Non-pigmented ciliary epithelial cell (primary cell): Measurements from ENCODE around the gene NCF4.

ENCODE experiments used
- DNase-seq: peaks from one replicate; pipeline ENCODE4 v3.0.0-alpha.2; 2010; ENCODE audit warnings: low read depth

The NCF4 gene

DNA sequence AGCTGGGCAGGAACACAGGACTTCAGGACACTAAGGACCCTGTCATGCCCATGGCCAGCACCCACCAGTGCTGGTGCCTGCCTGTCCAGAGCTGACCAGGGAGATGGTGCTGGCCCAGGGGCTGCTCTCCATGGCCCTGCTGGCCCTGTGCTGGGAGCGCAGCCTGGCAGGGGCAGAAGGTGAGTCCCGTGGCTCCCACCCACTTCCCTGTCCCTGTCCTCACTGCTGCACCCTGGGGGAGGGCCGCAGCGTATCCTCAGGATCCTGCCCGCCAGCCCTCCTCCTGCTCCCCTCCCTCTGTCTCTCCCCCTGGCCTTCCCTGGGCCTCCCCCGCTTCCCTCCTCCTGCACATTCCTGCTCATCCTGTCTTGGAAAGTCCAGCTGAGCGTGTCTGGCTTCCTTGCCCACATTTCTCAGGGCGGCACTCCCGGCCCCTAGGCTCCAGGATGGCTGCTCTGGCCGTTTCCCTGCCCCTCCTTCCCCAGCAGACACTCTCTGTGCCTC is 61.4 kb downstream of the NCF4 start:
- DNase-seq: no peak

DNA sequence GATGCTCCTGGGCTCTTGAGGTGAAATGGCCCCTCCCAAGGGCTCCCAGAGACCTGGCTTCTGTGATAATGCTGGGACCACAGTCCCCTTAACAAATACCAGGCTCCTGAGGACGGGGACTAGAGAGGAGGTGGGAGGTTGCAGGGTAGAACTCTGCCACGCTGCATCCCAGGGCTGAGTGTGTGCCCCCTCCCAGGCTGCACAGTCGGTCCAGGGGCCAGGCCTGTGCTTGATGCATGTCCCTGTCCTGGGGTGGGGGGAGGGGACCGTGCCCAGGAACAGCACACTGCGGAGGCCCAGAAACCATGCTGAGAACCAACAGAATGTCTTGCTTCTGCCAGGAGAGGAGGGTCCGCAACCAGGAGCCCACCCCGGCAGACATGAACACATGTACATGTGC is 61.9 kb downstream of the NCF4 start:
- DNase-seq: no peak

DNA sequence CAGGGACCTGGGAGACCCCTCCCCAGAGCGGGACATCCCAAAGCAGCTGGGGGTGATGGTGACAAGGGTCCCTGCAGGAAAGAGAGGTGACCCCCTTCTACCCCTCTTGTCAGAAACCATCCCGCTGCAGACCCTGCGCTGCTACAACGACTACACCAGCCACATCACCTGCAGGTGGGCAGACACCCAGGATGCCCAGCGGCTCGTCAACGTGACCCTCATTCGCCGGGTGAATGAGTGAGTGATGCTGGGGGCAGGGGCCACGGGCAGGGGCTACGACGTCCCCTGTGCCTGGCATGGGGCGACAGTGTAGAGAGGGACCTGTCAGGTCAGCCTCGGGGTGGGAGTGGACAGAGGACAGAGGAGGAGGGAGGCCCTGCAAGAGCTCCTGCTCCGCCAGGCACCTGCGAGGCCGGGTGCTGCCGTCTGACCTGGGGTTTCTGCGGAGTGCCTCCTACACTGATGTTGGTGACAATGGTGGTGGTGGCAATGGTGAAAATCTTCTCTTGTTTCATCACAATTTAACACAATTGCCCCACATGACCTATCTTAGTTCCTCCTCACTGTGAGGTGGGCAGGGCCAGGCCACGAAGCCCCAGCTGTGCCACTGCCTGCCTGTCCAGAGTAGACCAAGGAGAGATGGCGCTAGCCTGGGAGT is 62.5 kb downstream of the NCF4 start:
- no peak for DNase-seq

DNA sequence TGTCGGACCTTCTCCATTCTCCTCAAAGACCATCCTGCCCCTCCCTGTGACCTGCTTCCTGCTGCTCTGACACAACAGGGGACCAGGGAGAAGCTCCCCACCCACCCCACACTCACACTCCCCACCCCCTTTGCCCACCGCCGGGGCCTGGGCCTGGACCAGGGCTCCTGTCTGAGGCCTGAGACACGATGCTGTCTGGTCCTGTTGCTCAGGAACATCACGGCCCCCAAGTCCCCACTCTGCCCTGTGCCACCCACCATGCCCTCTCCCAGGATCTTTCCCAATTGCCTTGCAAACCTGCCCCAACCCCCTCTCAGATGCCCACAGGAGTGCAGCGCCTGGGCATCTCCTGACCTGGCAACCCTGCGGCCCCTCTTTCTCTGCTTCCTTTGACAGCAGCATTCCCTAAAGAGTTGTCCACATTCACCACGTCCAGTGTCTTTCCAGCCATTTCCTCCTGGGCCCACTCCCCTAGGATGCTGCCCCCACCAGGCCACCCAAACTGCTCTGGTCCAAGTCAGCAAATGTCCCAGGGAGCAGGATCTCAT is 63.4 kb downstream of the NCF4 start:
- no peak for DNase-seq

DNA sequence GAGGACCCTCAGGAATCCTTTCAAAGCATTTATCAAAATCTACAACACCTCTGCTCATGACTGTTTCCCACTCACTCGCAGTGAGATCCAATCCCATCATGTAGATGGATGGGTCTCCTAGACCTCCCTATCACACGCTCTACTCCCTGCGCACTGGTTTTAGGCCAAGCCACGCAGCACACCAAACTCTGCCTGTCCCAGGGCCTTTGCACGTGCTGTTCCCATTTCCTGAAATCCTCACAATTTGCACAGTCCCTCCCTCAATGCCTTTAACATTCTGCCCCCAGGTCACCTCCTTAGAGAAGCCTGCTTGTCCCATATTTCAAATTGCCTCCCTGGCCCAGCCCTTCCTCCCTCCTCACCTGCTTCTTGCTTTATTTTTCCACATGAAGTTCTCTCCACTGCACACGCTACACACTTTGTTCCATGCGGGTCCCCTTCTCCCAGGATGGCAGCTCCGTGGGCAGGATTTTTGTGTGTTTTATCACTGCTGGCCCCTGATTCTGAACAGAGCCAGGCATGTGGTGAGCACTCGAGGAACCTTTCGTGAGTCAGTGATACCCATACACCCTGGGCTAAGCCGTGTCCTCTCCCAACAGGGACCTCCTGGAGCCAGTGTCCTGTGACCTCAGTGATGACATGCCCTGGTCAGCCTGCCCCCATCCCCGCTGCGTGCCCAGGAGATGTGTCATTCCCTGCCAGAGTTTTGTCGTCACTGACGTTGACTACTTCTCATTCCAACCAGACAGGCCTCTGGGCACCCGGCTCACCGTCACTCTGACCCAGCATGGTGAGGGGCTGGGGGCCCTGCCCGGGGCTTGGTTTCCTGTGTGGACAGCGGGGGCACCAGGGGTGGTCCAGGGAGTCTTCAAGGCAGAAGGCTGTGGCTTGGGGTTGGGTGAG is 64.8 kb downstream of the NCF4 start:
- DNase-seq: no peak

DNA sequence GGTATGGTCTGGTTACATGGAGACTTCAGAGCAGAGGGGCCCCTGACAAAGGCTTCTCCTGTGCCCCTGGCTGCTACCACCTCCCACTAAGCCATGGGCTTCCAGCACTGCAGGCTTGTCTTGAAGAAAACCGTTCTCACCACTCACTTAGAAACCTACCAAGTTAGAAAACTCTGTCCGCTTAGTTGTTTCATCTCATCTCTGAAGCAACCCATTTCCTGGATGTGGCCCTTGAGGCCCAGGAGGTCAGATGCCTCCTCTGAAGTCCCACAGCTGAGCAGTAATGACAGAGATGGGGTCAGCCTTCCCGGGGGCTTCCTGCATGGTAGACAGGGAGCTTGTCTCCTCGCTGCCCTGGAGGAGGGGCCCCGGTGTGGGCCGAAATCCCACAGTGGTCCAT is 65.5 kb downstream of the NCF4 start:
- DNase-seq: no peak

DNA sequence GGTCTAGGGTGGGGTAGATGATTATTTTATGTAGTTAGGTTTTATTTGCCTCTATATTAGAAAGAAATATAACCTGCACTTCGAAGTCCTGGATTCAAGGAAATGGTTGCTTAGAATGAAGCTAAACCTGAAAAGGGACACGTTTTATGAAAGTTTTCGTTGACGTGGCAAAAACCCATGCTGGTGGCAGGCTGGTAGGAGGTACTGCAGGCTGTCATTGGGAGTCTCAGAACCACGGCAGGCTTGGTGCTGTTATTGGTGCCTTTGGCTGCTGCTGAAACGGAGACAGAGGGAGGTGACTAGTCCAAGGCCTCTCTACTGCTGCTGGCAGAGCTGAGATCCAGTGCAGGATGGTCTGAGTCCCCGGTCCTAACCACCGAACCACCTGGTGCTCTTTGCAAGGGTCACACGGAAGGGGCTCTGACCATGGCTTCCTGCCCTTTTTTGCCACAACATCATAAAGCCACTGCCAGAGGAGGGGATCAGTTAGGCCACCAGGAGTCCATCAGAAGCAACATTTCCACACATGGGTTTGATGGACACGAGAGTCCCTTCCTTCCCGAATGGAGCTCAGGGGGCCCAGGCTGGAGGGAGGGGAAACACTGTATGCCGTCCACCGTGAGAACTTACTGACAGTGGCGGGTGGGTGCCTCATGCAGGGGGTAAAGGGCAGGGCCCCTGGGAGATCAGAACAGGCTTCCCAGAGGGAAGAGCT is 66.1 kb downstream of the NCF4 start:
- DNase-seq: no peak
